Cortex of kidney (tissue), 1 donor: ENCODE measurements around the gene MYO3B.
"Not testable (repeated sequence)": the region's sequence is repeated elsewhere in the genome, so short reads cannot be mapped to it uniquely, and the experiment has no call there.

Experiments used
- DNase-seq: peaks from one replicate; lab custom pipeline; 2025; lab: John Stamatoyannopoulos, UW

MYO3B gene

DNA sequence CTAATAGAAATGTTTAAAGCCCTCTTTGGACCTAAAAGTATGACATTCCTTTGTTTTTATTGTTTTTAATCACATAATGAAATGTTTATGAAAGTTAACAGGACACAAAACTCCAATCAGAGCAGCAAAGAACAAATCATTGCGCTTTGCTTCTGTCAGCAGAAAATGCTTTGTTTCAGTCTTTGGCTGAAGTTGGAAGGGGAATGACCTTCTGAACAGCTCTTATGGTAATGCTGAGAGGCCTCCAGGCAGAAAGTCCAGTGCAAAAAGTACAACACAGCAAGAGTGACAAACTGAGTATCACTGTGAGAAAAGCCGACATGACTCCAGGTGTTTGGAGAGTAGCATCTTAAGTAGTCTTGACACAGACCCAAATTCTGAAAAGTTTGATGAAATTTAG, 389.5 kb downstream of the MYO3B start:
- DNase-seq = no peak

DNA sequence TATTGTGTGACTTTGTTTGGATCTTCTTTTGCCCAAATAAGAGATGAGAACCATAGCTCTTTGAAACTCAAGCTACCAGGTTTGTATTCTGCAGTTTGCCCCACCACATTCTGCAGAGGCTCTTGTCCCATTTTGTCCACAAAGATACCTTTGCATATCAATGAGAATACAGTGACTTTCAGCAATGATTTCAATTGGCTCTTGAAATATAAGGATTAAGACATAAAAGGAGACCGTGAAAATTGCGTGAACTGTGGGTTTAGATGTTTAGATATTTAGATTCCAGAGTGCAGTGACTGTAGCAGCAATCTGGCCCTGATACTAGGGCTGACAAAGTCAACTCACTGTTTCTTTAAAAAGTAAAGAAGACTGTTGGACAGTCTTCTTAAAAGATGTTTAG, 390.6 kb downstream of the MYO3B start:
- no peak for DNase-seq

DNA sequence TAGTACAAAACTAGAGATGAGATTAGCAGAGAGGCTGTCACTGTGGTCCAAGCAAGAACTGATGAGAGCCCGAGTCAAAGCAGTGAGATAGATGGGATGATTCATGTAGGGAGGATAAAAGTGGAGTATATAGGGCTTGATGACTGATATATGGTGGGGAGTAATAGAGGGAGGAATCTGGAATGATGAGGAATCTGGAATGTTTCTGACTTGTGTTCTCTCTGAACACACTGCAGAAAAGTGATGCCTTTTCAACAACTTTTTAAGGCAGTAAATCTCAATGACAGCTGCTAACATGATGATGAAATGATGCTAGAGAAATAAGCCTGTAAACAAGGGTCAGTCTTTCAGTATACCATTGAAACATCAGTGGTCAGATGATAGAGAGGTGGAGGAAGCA, 393.7 kb downstream of the MYO3B start:
- DNase-seq = no peak

DNA sequence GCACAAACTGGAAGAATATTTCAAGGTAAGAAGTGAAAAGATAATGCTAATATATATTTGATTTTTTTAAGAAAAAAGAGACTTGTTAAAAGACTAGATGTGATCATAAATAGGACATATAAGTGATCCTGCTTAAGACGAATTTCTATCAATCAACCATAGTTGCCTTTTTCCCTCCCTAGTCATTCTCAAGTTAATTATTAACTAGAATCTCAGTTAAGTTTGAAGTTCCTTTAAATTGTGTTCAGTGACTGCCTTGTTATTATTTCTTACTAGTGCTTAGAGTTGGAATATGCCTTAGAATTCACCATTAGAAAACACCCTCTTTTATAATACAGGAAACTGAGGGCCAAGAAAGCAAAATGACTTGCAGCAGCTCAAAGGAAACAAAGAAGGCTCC, 395.7 kb downstream of the MYO3B start:
- DNase-seq = no peak

DNA sequence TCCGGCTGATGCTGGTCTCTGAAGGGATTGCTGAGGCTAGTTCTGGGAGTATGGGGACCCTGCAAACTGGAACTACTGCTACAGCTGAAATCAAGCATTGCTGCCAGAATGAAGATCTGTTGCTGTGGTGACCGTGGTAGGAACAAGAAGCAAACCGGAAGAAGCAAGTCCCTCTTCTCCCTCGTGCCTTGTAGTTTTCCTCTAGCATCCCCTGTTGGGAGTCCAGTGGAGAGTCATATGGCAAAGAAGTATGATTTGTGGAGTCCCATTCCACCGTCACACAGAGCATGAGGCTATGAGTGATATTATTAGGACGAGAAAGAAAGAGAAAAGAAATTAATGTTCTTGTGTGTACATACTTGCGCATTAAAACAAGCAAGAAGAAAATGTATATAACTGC, 398.3 kb downstream of the MYO3B start:
- DNase-seq = no peak

DNA sequence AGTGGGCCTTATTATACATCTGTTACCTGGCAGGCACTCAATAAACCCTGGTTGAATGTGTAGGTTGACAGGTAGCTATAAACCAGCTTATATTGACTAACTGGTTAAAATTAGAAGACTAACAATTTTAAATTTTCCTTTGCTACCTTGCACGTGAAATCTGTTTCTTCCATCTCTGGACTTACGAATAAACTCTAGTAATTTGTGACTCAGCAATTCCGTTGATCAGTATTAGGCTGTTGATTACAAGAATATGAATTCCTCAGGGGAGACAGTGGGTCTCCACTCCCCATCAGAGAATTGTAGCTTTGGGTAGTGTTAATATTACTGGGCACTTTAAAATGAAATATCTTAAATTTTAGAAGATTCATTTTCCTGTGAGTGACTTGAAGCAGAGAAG, 399.4 kb downstream of the MYO3B start:
- no peak for DNase-seq

DNA sequence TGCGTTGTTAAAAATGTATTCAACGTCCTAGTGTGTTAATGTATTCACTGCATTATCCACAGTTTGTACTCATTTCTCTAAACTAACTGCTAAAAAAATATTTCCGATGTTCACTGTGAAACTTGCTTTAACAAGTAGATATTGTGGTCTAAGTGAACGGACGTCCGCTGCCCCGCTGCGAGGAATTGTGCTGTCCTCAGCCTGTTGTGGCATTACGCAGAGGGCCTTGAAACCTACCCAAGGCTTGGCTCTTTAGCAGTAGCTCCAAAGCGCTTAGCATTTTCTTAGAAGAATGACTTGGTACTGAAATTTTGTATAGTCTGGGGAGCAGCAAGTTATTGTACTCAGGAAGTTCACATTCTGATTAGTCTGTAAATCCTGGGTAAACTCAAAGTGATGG, 400.7 kb downstream of the MYO3B start:
- DNase-seq = no peak

DNA sequence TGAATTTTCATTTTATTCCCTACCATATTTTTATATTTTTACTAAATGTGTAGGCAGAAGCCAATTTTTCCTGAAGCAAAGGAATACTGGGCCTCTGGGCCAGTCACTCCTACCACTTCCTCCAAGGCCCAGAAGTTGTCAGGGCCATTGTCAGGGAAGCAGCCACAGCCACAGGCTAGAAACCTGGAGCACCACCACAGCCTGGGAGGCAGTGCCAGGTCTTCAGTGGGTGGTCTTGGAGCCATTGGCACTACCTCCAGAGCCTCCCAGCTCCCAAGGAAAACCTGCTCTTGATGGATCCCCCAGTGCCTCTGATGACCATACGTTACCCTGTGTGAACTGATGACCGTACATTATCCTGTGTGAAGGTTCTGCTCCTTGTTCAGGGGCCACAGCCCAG, 401.6 kb downstream of the MYO3B start:
- no peak for DNase-seq

DNA sequence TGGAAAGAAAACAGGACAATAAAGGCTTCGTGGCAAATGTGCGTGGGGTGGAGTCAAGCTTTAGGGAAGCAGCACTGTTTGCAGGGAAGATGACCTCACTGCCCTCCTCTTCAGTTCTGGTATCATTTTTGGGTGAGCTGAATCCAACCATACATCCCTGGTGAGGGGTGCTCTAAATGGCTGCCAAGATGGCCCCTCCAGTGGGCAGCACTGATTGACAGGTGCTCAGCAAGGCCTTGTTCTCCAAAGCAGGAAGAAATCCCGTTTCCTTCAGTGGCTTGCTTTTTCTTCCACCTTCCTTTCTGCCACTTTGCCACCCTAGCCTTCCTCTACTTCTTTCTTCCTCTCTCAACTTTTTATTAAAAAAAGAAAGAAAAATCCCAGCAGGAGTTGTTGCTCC, 404.4 kb downstream of the MYO3B start:
- DNase-seq = no peak

DNA sequence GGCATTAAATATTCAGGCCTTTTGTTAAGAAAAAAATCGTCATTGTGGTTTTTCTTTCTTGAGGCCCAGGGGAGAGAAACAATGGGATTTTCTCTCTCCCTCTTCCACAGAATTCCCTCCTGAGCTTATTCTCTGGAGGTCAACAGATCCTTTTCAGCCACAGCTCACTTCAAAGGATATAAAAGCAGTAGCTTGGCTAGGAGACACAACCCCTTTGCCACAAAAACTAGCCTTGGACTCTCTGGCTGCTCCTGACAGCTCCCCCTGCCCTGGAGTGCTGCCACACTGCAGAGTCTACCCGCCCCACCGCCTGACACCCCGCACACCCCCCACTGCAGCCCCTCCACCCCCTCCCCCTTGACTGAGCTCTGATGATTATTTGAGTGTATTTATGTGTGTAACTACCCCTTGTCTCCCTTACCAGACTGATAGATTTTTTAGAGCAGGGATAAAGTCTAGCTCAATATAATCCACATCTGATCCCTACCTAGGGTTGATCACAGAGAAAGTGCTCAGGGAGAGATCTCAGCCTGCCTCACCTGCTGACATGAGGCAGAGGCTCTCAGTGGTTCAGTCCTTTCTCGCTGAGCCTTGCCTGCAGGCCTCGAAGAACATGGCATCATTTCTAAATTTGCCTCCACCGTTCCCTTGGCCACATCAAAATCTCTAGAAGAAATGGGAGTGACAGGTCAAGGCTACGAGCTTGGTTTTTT, 405.0 kb downstream of the MYO3B start:
- DNase-seq = no peak

DNA sequence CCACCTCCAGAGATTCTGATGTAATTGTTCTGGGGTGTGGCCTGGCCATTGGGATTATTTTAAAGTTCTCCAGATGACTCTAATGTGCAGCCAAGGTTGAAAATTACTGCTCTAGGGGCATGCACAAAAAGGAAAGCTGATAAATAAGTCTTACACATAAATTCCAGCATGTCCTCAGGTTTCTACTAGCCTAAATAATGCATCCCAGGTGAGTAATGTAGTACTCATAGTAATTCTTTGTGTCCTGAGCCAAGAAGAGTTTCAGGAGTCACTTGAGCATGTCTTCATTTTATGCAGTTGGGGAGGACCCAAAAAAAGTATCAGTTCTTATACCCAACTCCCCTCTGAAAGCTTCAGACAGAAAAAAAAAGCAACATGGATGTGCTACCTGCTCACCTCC, 407.1 kb downstream of the MYO3B start:
- no peak for DNase-seq

DNA sequence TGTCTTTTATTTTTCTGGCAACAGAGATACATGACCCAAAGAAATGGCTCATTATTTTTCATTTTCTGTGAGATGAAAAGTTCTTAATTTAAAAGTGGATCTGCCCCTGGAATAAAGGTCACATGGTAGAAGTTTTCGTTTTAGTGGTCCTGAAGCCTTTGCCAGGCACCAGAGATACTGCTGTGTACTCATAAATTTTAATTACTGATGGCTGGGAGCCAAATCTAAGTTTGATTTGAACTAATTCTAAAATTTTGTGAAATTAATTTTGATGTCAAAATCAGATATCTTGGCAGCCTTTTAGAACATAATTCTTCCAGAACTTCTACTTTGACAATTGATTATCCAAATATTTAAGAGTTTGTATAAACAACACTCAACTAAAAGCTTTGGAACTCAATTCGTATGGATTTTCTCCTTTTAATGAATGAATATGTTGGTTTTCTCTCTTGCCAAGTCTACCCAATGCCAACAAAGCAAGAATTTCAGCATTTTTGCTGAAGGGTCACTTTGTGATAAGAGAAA, 408.7 kb downstream of the MYO3B start:
- DNase-seq = no peak

DNA sequence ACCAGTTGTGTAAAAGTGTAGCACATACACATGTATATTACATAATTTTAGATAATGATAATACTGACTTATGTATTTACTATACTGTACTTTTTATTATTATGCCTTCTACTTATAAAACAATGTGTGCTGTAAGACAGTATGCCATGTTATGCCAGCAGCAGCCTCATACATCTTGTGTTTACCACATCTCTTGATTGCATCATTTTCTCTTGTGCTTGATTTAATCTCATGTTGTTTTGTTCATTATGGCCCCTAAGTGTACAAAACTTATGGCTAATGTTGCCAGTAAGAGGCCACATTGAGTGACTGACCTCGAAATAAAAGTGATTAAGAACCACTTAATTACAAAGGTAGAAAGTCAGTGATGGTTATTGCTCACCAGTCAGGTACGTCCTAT, 409.2 kb downstream of the MYO3B start:
- no peak for DNase-seq

DNA sequence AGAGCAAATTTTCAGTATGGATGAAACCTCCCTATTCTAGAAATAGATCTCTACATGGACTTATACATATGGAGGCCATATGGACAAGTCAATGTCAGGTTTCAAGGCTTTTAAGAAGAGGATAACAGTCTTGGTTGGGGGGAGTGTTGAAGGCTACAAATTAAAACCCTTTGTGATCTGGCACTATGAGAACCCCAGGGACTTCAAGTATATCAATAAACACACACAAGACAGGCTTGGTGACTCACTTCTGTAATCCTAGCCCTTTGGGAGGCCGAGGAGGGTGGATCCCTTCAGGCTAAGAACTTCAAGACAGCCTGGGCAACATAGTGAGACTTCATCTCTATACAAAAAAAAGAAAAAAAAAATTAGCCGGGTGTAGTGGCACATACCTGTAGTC, 410.0 kb downstream of the MYO3B start:
- DNase-seq = no peak

DNA sequence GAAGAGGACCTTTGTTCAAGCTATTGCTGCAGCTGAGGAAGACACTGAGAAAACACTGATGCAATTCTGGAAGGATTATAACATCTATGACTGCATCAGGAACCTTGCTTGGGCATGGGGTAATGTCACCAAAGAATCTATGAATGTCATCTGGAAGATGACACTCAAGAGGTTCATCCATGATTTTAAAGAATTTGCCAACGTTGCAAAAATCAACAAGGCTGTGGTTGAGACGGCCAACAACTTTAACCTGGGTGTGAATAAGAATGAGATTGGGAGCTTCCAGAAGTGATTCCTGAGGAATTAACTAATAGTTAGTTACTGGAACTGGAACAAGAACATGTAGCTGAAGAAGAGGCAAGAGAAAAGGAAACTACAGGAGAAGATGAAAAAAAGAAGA, 410.8 kb downstream of the MYO3B start:
- no peak for DNase-seq

DNA sequence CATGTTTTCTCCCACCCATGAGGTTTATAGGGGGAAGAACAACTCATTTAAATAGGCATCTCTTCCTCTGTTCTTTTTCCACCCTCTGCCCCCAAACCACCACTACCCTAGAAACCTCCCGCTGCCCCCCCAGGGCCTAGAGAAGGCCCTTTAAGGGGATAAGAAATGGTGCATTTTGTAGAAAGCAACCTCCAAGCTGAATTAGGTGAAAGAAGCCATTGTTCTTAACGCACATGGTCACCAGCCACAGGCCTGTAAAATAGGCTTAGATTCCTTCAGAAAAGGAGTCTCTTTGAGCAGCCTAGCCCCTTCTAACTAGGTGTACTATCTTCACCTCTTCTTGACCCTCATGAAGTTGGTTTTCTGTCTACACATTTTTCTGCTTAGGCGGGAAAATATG, 418.6 kb downstream of the MYO3B start:
- DNase-seq = no peak

DNA sequence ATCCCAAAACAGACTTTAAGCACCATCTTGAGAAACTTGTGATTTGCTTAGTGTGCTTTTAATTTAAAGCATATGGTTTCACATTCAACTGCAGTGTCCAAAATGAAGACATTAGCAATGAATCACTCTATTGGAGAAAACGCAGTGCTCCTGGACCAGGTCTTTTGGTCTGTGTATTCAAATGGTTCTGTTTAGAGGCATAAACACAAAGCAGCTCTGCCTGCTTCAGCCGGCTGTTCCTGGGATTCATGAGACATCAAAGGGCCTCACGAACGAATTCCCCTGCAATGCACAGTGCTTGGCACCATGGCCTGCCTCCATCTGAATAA, 420.1 kb downstream of the MYO3B start:
- no peak for DNase-seq

DNA sequence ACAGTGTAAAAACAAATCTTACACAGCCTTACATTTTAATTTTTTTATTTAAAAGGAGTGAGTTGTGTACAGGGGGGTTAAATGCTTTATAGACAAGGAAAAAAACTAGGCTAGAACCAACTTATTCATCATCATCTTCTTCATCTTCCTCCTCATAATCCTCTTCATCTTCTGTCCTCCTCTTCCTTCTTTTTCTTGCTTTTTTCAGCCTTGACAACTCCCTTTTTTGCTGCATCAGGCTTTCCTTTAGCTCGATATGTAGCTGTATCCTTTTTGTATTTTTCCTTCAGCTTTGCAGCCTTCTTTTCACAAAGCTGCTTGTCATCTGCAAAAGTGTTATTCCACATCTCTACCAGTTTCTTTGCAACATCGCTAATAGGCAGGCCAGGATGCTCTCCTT, 423.5 kb downstream of the MYO3B start:
- DNase-seq = no peak

DNA sequence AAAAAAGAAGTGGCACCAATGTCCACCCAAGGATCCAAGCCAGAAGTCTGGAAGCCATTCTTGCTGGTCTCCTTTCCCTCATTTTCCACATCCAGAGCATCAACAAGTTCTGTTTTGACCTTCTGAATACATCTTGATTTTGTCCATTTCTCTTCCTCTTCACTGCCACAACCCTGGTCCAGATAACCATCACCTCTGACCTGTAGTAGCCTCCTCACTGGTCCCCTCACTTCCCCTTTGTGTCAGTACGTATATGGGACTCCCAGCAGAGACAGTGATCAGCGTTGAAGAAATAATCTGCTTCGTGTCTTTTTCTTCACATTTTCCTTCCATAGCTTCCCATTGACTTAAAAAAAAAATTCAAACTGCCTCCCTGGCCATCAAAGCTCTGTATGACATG, 427.9 kb downstream of the MYO3B start:
- no peak for DNase-seq

DNA sequence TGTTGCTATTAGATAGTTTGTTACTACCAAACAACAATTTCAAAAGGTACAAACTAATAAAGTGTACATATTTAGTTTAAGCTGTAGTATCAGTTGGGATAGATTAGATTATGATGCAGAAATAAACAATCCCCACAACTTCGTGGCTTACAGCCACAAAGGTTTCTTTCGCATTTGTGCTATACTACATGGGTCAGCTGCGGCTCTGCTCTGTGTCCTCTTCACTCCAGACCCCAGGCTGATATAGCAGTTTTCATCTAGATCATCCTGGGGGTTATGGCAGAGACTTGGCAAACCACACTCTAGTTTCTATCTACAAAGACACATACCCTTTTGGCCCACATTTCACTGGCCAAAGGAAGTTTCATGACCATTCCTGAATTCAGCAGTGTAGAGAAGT, 429.2 kb downstream of the MYO3B start:
- DNase-seq = no peak

DNA sequence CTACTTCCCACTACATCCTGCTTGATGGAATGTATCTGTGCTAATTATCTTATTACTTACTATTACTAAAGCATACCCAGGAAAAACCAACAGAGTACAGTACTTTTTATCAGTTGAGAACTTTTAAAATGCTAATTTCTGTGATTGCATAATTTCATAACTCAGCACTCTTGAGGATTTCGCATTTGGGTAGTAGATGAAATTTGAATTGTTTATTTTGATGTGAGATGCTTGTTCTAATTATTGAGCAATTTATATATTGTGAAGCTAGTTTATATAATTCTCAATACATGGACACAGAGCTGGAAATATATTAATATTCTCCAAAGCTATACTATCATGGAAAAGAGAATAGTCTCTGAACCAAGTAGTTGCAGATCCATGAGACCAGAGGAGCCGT, 432.7 kb downstream of the MYO3B start:
- DNase-seq = no peak

DNA sequence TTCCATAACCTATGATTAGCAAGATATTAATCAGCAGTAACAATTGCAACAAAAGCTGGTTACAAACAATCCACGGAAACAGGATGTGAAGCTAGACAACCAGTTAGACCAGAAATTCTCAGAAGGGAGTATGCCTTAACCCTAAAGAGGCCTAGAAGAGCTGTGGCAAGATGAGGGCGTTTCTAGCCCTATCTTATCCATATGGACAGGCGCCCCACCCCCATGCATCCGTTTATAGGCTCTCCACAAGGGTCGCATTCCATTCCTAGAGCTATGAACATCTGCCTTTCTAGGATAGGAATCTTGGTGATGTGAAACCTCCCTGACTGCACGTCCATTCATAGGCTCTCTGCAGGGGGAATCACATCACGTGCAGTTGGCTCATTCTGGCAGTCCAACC, 441.0 kb downstream of the MYO3B start:
- not testable (repeated sequence) for DNase-seq

DNA sequence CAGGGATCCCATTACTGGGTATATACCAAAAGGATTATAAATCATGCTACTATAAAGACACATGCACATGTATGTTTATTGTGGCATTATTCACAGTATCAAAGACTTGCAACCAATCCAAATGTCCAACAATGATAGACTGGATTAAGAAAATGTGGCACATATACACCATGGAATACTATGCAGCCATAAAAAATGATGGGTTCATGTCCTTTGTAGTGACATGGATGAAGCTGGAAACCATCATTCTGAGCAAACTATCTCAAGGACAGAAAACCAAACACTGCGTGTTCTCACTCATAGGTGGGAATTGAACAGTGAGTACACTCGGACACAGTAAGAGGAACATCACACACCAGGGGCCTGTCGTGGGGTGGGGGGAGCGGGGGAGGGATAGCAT, 457.1 kb downstream of the MYO3B start:
- DNase-seq = not testable (repeated sequence)

DNA sequence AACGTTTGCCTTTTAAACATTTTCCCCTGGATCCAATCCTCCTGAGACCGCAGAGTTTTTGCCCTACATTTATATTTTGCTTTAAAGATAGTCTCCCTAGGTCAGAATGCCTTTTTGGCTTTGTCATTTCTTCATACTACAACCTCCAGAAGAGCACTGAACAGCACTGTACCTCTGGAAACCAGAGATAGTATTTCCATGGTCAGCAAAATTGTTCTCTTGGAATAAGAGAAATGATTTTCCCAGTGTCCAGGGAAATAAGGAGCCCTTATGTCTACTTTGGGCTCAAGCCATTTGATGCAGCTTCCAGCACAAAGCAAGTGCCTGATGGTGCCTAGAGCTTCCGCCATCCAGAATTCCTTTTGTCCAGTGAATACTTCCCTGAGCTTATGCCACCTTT, 461.7 kb downstream of the MYO3B start:
- DNase-seq = no peak

DNA sequence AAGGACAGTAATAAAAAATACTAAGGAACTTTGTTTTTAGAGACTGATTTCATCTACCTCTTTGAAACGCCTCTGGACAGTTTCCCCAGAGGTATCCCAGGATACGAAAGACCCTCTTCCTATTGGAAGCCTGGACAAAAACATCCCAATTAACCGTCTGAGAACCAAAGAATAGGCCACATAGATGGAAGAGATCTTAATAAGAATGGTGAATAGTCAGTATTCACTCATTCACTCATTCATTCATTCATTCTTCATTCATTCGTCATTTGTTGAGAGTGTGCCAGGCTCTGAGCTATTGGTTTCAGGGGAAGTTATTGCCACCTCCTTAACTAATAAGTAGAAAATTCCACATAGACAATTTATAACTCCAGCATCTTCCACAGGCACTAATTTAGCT, 464.0 kb downstream of the MYO3B start:
- DNase-seq = no peak
